GM18870 (cell line): Measurements from ENCODE around the gene CELA3A.
"Not testable (repeated sequence)": the region's sequence is repeated elsewhere in the genome, so short reads cannot be mapped to it uniquely, and the experiment has no call there.

Experiments
- ATAC-seq: cut with Tn5 transposase; IDR thresholded peaks from one replicate; pipeline ENCODE4 v1.9.1; 2021; ENCODE audit warnings: moderate library complexity; ENCODE audit not compliant: unreplicated experiment

The CELA3A gene

GRCh38 chr1:21981253-21981652 lies 20.2 kb upstream of the CELA3A start:
- ATAC-seq, result not testable (repeated sequence)

- not testable (repeated sequence) for ATAC-seq
Observed at GRCh38 chr1:21982122-21982521, 19.3 kb upstream of the CELA3A start.

- not testable (repeated sequence) for ATAC-seq
Observed at GRCh38 chr1:21983539-21983938, 17.9 kb upstream of the CELA3A start.

- ATAC-seq, result not testable (repeated sequence)
Observed at GRCh38 chr1:21985893-21986292, 15.6 kb upstream of the CELA3A start.

GRCh38 chr1:21986386-21986785 lies 15.1 kb upstream of the CELA3A start:
- ATAC-seq, result not testable (repeated sequence)

DNA sequence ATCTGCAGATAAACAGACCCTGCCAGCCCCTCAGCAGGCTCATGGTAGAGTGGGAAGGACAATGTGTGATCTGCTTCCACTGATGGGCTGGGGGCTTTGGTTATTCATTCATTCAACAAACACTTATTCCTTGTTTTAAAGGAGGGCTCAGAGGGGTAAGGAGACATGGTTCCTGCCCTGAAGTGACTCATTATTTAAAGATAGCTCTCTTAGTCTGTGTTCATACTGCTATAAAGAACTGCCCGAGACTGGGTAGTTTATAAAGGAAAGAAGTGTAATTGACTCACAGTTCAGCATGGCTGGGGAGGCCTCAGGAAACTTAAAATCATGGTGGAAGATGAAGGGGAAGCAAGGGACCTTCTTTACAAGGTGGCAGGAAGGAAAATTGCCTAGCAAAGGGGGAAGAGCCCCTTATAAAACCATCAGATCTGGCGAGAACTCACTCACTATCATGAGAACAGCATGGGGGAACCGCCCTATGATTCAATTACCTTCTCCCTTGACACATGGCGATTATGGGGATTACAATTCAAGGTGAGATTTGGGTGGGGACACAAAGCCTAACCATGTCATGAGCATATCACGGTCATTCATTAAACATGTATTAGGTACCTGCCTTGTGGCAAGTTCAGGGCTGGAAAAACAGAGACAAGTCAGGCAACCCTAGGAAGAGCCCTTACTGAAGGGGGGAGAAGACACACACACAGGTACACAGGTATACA lies 11.6 kb upstream of the CELA3A start:
- not testable (repeated sequence) for ATAC-seq

- ATAC-seq, result not testable (repeated sequence)
Observed at GRCh38 chr1:21992186-21992585, 9.3 kb upstream of the CELA3A start.

- not testable (repeated sequence) for ATAC-seq
Observed at GRCh38 chr1:21994716-21995115, 6.7 kb upstream of the CELA3A start.

GRCh38 chr1:21996663-21996970 lies 4.8 kb upstream of the CELA3A start:
- ATAC-seq, result not testable (repeated sequence)

DNA sequence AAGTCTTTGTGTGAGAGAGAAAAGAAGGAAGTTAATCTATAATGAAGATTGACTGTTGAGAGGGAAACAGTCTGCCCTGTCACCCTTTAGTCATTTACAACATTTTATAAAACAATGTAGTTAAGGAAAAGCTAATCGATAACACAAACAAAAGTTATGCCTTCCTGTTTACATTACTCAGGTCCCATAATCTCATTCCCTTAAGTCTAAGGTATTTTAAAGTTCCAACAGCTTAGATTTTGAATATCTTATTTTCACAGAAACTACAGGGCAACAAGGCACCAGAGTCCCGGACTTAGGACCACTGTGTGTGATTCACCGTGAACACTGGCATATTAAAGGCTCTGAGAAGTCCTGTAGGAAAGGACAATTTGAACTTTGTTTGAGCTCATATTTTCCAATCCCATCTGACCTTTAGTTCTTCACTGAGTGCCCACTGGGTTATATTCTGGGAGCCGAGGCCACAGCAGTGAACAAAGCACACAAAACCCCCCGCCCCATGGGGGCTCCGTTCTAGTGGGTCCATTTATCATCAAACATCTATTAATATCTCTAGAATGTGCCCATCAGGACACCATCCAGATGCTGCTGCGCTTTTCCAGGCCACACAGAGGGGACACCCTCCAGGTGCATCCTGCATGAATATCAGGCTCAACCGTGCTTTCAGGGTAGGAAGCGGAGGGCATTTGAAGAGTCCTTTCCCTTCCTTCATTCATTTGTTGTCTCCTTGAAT lies 3.4 kb upstream of the CELA3A start:
- not testable (repeated sequence) for ATAC-seq

GRCh38 chr1:21998624-21999294 lies 2.7 kb upstream of the CELA3A start:
- ATAC-seq, result not testable (repeated sequence)

GRCh38 chr1:21999645-22000044 lies 1.8 kb upstream of the CELA3A start:
- not testable (repeated sequence) for ATAC-seq

- not testable (repeated sequence) for ATAC-seq
Observed at GRCh38 chr1:22002461-22002860, 1.0 kb downstream of the CELA3A start.

- not testable (repeated sequence) for ATAC-seq
Observed at GRCh38 chr1:22002875-22003274, 1.4 kb downstream of the CELA3A start.

GRCh38 chr1:22003959-22004358 lies 2.5 kb downstream of the CELA3A start:
- not testable (repeated sequence) for ATAC-seq

DNA sequence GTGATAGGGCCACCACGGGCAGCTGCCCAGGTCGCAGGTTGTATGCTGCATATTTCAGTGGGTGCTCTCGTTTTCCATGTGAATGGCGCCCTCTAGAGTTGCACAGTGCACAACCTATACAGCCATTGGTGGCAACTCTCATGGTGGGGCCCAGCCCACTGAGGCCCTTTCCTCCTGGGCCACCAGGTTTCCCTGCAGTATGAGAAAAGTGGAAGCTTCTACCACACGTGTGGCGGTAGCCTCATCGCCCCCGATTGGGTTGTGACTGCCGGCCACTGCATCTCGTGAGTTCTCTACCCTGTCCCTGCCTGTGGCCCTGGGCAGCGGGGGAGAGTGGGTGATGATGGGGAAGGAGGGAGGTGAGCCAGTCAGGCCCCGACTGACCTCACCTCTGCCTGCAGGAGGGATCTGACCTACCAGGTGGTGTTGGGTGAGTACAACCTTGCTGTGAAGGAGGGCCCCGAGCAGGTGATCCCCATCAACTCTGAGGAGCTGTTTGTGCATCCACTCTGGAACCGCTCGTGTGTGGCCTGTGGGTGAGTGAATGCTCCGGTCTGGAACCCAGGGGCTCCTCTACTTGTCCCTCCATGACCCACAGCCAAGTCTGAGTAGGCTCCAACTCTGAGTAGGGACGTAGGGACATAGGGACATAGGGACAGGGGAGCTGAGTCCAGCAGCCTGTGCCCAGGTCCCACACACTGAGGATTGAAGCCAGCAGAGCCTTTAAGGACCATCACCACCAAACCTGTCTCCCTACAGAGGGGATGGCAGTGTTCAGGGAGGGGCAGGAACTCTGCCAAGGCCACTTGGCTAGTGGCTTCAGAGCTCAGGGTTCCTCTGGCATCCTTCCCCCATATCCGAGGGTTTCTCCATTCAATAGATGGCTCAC lies 4.0 kb downstream of the CELA3A start:
- not testable (repeated sequence) for ATAC-seq

- not testable (repeated sequence) for ATAC-seq
Observed at GRCh38 chr1:22006736-22007135, 5.3 kb downstream of the CELA3A start.

- ATAC-seq, result not testable (repeated sequence)
Observed at GRCh38 chr1:22007262-22007661, 5.8 kb downstream of the CELA3A start.

DNA sequence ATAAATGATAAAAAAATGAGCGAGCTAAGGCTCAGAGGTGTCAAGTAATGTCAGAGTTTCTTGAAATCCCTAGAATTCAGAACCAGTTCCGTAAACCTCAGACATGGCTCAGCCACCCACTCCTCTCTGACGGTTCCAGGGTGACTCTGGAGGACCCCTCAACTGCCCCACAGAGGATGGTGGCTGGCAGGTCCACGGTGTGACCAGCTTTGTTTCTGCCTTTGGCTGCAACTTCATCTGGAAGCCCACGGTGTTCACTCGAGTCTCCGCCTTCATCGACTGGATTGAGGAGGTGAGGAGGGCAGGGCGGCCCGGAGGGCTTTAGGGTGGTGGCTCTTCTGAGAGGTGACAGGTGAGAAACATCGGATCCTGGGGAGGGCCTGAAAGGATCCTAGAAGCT lies 8.1 kb downstream of the CELA3A start:
- ATAC-seq, result not testable (repeated sequence)

DNA sequence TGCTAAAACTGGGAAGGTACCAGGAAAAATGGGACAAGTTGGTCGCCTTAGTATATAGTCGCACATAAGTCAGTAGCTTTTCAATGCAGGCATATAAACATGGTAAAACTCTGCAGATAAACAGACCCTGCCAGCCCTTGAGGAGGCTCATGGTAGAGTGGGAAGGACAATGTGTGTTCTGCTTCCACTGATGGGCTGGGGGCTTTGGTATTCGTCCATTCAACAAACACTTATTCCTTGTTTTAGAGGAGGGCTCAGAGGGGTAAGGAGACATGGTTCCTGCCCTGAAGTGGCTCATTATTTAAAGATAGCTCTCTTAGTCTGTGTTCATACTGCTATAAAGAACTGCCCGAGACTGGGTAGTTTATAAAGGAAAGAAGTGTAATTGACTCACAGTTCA lies 11.3 kb downstream of the CELA3A start:
- not testable (repeated sequence) for ATAC-seq
